Measurements from ENCODE around the gene FOXC2.
A peak's percentile ranks its signal among the peaks of the same experiment; 100 is the strongest.

The FOXC2 gene

GRCh38 chr16:86555704-86556075 is 10.9 kb upstream of the FOXC2 start:
- TF ChIP-seq, protein P1, sequence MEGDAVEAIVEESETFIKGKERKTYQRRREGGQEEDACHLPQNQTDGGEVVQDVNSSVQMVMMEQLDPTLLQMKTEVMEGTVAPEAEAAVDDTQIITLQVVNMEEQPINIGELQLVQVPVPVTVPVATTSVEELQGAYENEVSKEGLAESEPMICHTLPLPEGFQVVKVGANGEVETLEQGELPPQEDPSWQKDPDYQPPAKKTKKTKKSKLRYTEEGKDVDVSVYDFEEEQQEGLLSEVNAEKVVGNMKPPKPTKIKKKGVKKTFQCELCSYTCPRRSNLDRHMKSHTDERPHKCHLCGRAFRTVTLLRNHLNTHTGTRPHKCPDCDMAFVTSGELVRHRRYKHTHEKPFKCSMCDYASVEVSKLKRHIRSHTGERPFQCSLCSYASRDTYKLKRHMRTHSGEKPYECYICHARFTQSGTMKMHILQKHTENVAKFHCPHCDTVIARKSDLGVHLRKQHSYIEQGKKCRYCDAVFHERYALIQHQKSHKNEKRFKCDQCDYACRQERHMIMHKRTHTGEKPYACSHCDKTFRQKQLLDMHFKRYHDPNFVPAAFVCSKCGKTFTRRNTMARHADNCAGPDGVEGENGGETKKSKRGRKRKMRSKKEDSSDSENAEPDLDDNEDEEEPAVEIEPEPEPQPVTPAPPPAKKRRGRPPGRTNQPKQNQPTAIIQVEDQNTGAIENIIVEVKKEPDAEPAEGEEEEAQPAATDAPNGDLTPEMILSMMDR (IDR thresholded peaks at IDR 0.05; ENCODE audit: borderline replicate concordance, extremely low read depth, low read length, poor library complexity, severe bottlenecking) = no peak
- TF ChIP-seq EZH2 (IDR thresholded peaks at IDR 0.05; ENCODE audit: borderline replicate concordance, low read depth, low read length, severe bottlenecking) = no peak
- Histone ChIP-seq H3K27me3 (ENCODE audit: insufficient read depth, low read length, poor library complexity) (no peaks in the 10 kb centered on the region), H3K27ac (ENCODE audit: low read length) (peak overlapping the region; percentile 74), H3K4me3 (ENCODE audit: low read depth in 1 of 2, low read length in 2 of 2) (peak overlapping the region; percentile 48 to 84), H3K79me2 (ENCODE audit: insufficient read depth, low read length) (peaks cover 11% of the 10 kb centered on the region), H3K4me1 (ENCODE audit: insufficient read depth, low read length) (peaks cover 29% of the 10 kb centered on the region), H3K9ac (ENCODE audit: low read depth, low read length) (peak overlapping the region; percentile 82), H4K20me1 (ENCODE audit: insufficient read depth, low read length) (no peaks in the 10 kb centered on the region), H3K36me3 (ENCODE audit: insufficient read depth, low read length) (peaks cover 10% of the 10 kb centered on the region), H2AFZ (ENCODE audit: low read depth, low read length) (peak overlapping the region; percentile 82), H3K9me3 (ENCODE audit: insufficient read depth, low read length, severe bottlenecking) (no peaks in the 10 kb centered on the region), H3K4me2 (ENCODE audit: insufficient read depth, low read length) (peak overlapping the region; percentile 84)
- DNase-seq = no peak
- ATAC-seq (ENCODE audit: insufficient read depth, low read depth) = no peak

- DNase-seq (no peak), ATAC-seq (ENCODE audit: insufficient read depth, low read depth) (no peak)
- peaks cover 11% of the 10 kb centered on the region for H3K79me2 ChIP-seq (ENCODE audit: insufficient read depth, low read length)
- H3K27me3 ChIP-seq (ENCODE audit: insufficient read depth, low read length, poor library complexity) = no peaks in the 10 kb centered on the region
- TF ChIP-seq, protein P1 (IDR thresholded peaks at IDR 0.05; ENCODE audit: borderline replicate concordance, extremely low read depth, low read length, poor library complexity, severe bottlenecking) = no peak
- TF ChIP-seq EZH2 (IDR thresholded peaks at IDR 0.05; ENCODE audit: borderline replicate concordance, low read depth, low read length, severe bottlenecking) = no peak
- H3K9me3 ChIP-seq (ENCODE audit: insufficient read depth, low read length, severe bottlenecking) = no peaks in the 10 kb centered on the region
- peak overlapping the region; percentile 20; the same call in 1 of the 2 replicates for H2AFZ ChIP-seq (ENCODE audit: low read depth, low read length)
- peaks cover 3% of the 10 kb centered on the region for H3K36me3 ChIP-seq (ENCODE audit: insufficient read depth, low read length)
- H4K20me1 ChIP-seq (ENCODE audit: insufficient read depth, low read length) = no peaks in the 10 kb centered on the region
- H3K4me1 ChIP-seq (ENCODE audit: insufficient read depth, low read length) = peaks cover 29% of the 10 kb centered on the region
- no peak overlapping the region for H3K4me2 ChIP-seq (ENCODE audit: insufficient read depth, low read length)
- no peak overlapping the region for H3K9ac ChIP-seq (ENCODE audit: low read depth, low read length)
- H3K4me3 ChIP-seq (ENCODE audit: low read depth in 1 of 2, low read length in 2 of 2) = no peak overlapping the region
- H3K27ac ChIP-seq (ENCODE audit: low read length) = no peak overlapping the region
Observed at GRCh38 chr16:86556576-86556975, 10.1 kb upstream of the FOXC2 start.

GRCh38 chr16:86557587-86557986 is 9.0 kb upstream of the FOXC2 start:
- no peak overlapping the region for H3K9ac ChIP-seq (ENCODE audit: low read depth, low read length)
- H3K27me3 ChIP-seq (ENCODE audit: insufficient read depth, low read length, poor library complexity) = no peaks in the 10 kb centered on the region
- no peak overlapping the region for H3K4me3 ChIP-seq (ENCODE audit: low read depth in 1 of 2, low read length in 2 of 2)
- H3K9me3 ChIP-seq (ENCODE audit: insufficient read depth, low read length, severe bottlenecking) = no peaks in the 10 kb centered on the region
- no peaks in the 10 kb centered on the region; the same call in 1 of the 2 replicates for H3K36me3 ChIP-seq (ENCODE audit: insufficient read depth, low read length)
- H3K4me1 ChIP-seq (ENCODE audit: insufficient read depth, low read length) = peaks cover 29% of the 10 kb centered on the region
- H4K20me1 ChIP-seq (ENCODE audit: insufficient read depth, low read length) = no peaks in the 10 kb centered on the region
- no peak overlapping the region for H3K27ac ChIP-seq (ENCODE audit: low read length)
- no peak for DNase-seq
- H3K4me2 ChIP-seq (ENCODE audit: insufficient read depth, low read length) = no peak overlapping the region
- no peak overlapping the region for H2AFZ ChIP-seq (ENCODE audit: low read depth, low read length)
- no peak for TF ChIP-seq EZH2 (IDR thresholded peaks at IDR 0.05; ENCODE audit: borderline replicate concordance, low read depth, low read length, severe bottlenecking)
- TF ChIP-seq, protein P1 (IDR thresholded peaks at IDR 0.05; ENCODE audit: borderline replicate concordance, extremely low read depth, low read length, poor library complexity, severe bottlenecking) = no peak
- peaks cover 11% of the 10 kb centered on the region for H3K79me2 ChIP-seq (ENCODE audit: insufficient read depth, low read length)
- ATAC-seq (ENCODE audit: insufficient read depth, low read depth) = no peak
